Ishikawa (cell line): ENCODE results near the gene CCDC187.

ENCODE experiments used
- CEBPB ChIP-seq: IDR thresholded peaks from 2 replicates; pipeline ENCODE4 v1.6.1; 2012
- CREB1 ChIP-seq: IDR thresholded peaks from 2 replicates; pipeline ENCODE4 v1.6.1; 2012; ENCODE audit warnings: low read depth
- EGR1 ChIP-seq: IDR thresholded peaks from 2 replicates; pipeline ENCODE4 v1.6.1; 2012
- EP300 ChIP-seq: IDR thresholded peaks from 2 replicates; pipeline ENCODE4 v1.6.1; 2012; ENCODE audit warnings: borderline replicate concordance
- FOXM1 ChIP-seq: IDR thresholded peaks from 2 replicates; pipeline ENCODE4 v1.6.1; 2012; ENCODE audit warnings: low read depth, borderline replicate concordance
- NFIC ChIP-seq: IDR thresholded peaks from 2 replicates; pipeline ENCODE4 v1.6.1; 2012
- RAD21 ChIP-seq: IDR thresholded peaks from 2 replicates; pipeline ENCODE4 v1.6.1; 2012; ENCODE audit warnings: low read depth
- TAF1 ChIP-seq: IDR thresholded peaks from 2 replicates; pipeline ENCODE4 v1.6.1; 2012; ENCODE audit warnings: low read depth, mild to moderate bottlenecking
- TCF12 ChIP-seq: IDR thresholded peaks from 2 replicates; pipeline ENCODE4 v1.6.1; 2012; ENCODE audit warnings: low read depth
- TEAD4 ChIP-seq: IDR thresholded peaks from 2 replicates; pipeline ENCODE4 v1.6.1; 2012
- YY1 ChIP-seq: IDR thresholded peaks from 2 replicates; pipeline ENCODE4 v1.6.1; 2012; ENCODE audit warnings: low read depth
- ZBTB7A ChIP-seq: IDR thresholded peaks from 2 replicates; pipeline ENCODE4 v1.6.1; 2012; ENCODE audit warnings: low read depth
- TF ChIP-seq, protein P1 (sequence below): IDR thresholded peaks from 2 replicates; pipeline ENCODE4 v1.6.1; 2012
- TF ChIP-seq, protein P2 (sequence below): IDR thresholded peaks from 2 replicates; pipeline ENCODE4 v1.6.1; 2012; ENCODE audit warnings: low read depth, mild to moderate bottlenecking
- TF ChIP-seq, protein P3 (sequence below): IDR thresholded peaks from 2 replicates; pipeline ENCODE4 v1.6.1; 2012

Gene CCDC187

DNA sequence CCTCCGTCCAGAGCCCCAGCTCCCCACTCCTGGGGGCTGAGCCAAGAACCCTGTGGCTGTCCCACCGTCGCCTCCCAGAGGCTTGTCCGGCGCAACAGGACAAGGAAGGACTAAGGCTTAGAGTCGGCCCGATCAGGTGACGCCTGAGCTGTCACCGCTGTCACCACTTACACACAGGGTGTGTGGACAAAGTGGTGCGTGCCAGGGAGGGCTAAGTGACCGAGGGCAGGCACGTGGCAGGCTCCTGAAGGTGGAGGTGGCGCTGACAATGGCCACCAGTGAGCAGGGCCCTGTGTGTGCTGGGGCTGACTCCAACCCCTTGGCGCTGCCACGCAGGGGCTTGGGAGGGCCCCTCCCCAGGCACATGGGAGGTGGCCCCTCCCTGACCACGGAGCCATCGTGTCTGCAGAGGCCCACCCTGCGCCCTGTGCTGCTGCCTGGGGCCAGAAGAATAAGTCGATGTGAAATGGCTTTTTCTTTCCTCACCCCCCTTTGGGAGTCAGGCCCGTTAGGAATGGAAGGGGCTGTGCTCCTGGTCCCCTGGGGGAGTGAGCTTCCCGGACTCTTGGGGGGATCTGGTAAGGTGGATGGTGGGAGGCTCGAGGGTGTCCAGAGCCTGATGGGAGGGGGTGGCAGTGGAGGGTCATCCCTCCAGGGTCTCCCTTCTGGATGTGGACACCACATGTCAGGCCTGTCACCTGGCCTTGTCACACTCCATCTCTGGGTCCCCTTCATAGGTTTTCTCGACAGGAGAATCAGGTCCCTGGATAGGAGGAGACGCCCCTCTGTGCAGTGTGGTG lies 20.8 kb upstream of the CCDC187 start:
- TF ChIP-seq RAD21 = peak; percentile 10; the same call in 1 of the 2 replicates
- no peak for TF ChIP-seq TEAD4
- TF ChIP-seq, protein P1, sequence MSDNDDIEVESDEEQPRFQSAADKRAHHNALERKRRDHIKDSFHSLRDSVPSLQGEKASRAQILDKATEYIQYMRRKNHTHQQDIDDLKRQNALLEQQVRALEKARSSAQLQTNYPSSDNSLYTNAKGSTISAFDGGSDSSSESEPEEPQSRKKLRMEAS = peak; percentile 53

DNA sequence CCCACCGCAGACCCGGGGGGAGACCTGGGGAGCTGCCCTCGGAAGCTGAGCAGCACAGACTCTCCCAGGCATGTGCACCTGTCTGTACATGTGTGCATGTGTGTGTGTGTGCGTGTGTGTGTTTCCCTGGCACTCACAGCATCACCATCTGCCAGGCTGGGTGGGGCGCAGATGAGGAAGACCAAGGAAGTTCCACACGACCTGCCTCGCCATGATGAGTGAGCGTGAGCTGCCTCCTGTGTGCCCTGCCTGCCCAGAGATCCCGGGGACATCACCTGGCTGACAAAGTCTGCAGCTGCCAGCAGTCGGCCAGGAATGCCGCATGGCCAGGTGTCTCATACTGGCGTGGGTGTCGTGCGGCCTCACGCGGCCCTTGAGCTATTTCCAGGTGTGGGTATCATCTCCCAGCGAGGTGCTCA lies 19.5 kb upstream of the CCDC187 start:
- TF ChIP-seq, protein P2, sequence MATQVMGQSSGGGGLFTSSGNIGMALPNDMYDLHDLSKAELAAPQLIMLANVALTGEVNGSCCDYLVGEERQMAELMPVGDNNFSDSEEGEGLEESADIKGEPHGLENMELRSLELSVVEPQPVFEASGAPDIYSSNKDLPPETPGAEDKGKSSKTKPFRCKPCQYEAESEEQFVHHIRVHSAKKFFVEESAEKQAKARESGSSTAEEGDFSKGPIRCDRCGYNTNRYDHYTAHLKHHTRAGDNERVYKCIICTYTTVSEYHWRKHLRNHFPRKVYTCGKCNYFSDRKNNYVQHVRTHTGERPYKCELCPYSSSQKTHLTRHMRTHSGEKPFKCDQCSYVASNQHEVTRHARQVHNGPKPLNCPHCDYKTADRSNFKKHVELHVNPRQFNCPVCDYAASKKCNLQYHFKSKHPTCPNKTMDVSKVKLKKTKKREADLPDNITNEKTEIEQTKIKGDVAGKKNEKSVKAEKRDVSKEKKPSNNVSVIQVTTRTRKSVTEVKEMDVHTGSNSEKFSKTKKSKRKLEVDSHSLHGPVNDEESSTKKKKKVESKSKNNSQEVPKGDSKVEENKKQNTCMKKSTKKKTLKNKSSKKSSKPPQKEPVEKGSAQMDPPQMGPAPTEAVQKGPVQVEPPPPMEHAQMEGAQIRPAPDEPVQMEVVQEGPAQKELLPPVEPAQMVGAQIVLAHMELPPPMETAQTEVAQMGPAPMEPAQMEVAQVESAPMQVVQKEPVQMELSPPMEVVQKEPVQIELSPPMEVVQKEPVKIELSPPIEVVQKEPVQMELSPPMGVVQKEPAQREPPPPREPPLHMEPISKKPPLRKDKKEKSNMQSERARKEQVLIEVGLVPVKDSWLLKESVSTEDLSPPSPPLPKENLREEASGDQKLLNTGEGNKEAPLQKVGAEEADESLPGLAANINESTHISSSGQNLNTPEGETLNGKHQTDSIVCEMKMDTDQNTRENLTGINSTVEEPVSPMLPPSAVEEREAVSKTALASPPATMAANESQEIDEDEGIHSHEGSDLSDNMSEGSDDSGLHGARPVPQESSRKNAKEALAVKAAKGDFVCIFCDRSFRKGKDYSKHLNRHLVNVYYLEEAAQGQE = no peak
- TF ChIP-seq TCF12 (no peak), EGR1 (no peak), TAF1 (no peak), NFIC (no peak), RAD21 (no peak), ZBTB7A (no peak), CEBPB (no peak), YY1 (no peak)
- TF ChIP-seq, protein P3, sequence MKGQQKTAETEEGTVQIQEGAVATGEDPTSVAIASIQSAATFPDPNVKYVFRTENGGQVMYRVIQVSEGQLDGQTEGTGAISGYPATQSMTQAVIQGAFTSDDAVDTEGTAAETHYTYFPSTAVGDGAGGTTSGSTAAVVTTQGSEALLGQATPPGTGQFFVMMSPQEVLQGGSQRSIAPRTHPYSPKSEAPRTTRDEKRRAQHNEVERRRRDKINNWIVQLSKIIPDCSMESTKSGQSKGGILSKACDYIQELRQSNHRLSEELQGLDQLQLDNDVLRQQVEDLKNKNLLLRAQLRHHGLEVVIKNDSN = no peak

DNA sequence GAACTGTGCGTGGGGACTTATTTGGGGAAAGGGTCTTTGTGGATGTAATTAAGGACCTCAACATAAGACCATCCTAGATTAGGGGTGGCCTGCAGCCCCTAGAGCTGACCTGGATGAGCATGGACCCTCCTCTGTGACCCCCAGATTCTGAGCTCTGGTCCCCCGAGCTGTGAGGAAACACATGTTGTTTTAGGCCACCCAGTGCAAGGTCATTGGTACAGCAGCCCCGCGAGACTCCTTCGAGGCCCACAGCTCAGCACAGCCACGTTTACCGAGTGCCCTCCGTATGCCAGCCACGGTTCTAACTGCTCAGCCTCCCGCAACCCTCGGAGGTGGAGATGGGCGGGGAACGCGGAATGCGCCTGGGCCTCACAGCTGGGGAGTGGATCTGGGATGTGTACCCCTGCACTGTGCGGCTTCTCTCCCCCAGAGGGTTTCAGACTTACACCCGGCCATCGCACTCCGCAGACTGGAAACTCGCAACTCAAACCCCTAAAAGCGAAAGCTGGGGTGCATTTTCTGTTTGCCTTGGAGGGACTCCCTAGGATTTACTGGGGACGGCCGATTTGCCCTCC lies 18.9 kb upstream of the CCDC187 start:
- TF ChIP-seq RAD21 = no peak
- TF ChIP-seq NFIC = no peak
- TF ChIP-seq ZBTB7A = no peak
- no peak for TF ChIP-seq CREB1
- TF ChIP-seq, protein P1 = no peak
- TF ChIP-seq CEBPB = no peak
- TF ChIP-seq TAF1 = no peak
- no peak for TF ChIP-seq EP300
- TF ChIP-seq YY1 = no peak
- TF ChIP-seq EGR1 = no peak
- TF ChIP-seq, protein P3 = no peak
- TF ChIP-seq, protein P2 = no peak
- no peak for TF ChIP-seq TEAD4
- no peak for TF ChIP-seq TCF12
- no peak for TF ChIP-seq FOXM1

DNA sequence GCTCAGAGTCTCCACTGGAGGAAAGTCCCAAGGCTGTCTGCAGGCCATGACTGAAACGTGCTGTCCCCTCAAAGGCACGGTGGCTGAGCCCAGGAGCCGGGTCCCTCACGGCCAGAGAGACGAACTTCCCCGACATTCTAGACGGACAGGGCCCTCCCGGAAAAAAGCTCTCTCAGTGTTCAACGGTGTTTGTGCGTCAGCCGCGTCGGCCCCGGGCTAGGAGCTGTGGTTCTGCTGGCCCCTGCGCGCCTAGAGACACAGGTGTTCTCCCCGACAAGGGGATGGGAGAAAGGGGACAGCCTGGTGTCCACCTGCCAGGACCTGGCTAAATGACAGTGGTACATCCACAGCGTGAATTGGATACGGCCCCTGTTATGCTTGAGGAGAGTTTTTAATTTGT lies 17.7 kb upstream of the CCDC187 start:
- TF ChIP-seq CEBPB (no peak), CREB1 (no peak), ZBTB7A (no peak), FOXM1 (no peak), TAF1 (no peak), NFIC (no peak), TEAD4 (no peak), RAD21 (no peak), TCF12 (no peak), YY1 (no peak), EGR1 (no peak), EP300 (no peak)
- TF ChIP-seq, protein P3 = no peak
- TF ChIP-seq, protein P2 = no peak
- TF ChIP-seq, protein P1 = no peak
